HCT116 (cell line): ENCODE data around the gene MYH6.

ENCODE experiments used
- CTCF ChIP-seq, 3 experiments: fragments of 200-600 bp in 1 of 3; sonication (generic) in 1 of 3; IDR thresholded peaks in 2 of 3; conservative IDR thresholded peaks in 1 of 3; 2 replicates each; pipeline ENCODE4 v1.5.1; 2012 to 2017; ENCODE audit warnings: low read depth in 2 of 3, low read length in 2 of 3, antibody characterized with exemption in 1 of 3, borderline replicate concordance in 1 of 3, control low read depth in 1 of 3, mild to moderate bottlenecking in 1 of 3, mixed read lengths in 1 of 3, mixed run types in 1 of 3, moderate library complexity in 1 of 3; ENCODE audit not compliant: insufficient read depth in 1 of 3
- POLR2A ChIP-seq: IDR thresholded peaks from 2 replicates; pipeline ENCODE4 v1.7.0; 2011; ENCODE audit warnings: borderline replicate concordance; ENCODE audit not compliant: insufficient read depth, insufficient read length; ENCODE audit errors: extremely low read depth
- POLR2AphosphoS5 ChIP-seq: IDR thresholded peaks from 2 replicates; pipeline ENCODE4 v1.6.1; 2011; ENCODE audit warnings: mild to moderate bottlenecking, low read depth, low read length, moderate library complexity

DNA sequence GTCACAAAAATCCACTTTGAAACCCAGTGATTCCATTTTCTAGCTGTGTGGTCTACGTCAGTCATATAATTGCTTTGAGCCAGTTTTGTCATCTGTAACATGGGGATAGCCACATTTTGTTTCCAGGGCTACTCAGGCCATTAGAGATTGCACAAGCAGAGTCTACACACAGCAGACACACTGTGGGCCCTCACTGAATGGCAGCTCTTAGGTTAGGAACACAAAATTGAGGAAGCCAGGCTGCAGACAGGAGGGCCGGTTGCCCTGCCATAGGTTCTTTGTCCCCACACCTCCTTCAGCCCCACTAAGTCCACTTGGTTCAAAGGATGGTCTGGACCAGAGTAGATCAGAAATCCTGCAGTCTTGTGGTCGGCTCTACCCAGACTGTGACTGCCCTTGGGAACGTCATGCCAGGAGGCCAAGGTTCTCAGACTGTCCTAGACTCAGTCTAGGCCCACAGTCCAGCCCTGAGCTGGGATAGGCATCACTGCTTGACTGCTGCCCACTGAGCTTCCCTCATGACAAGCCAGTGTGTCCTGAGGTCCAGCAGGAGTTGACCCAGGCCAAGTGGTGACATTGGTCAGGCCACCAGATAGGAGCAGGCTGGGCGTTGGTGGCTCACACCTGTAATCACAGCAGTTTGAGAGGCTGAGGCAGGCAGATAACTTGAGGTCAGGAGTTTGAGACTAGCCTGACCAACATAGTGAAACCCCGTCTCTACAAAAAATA is 31.2 kb upstream of the MYH6 start:
- TF ChIP-seq POLR2AphosphoS5 (no peak), CTCF (IDR thresholded peaks at IDR 0.05 in 2 of 3, conservative IDR thresholded peaks at IDR 0.05 in 1 of 3; ENCODE audit: borderline replicate concordance in 1 of 3, insufficient read depth in 1 of 3, low read depth in 2 of 3, low read length in 2 of 3) (no peak), POLR2A (no peak)
